B cell (primary cell): ENCODE measurements around the gene PLPPR1. TPM values are rescaled to one million over a fixed set of nuclear protein-coding genes. Genes with fewer than 3 reads are reported as not detected.

Experiments
- ATAC-seq: fragments of 200-7000 bp; cut with Tn5 transposase; one replicate; pipeline ENCODE4 v1.10.0; 2021; ENCODE audit warnings: low read depth, mild to moderate bottlenecking, moderate number of reproducible peaks, moderate library complexity
- CTCF ChIA-PET: fragments of 350-600 bp; sonication (Branson Sonifier 250); formaldehyde crosslinking; loops from one replicate; lab custom pipeline; 2021; ENCODE audit warnings: antibody characterized with exemption, inconsistent platforms; lab: Charles Lee
- POLR2A ChIA-PET: fragments of 350-600 bp; sonication (Branson Sonifier 250); formaldehyde crosslinking; loops from one replicate; lab custom pipeline; 2021; ENCODE audit warnings: antibody characterized with exemption; lab: Charles Lee
- DNase-seq: peaks from one replicate; pipeline ENCODE4 v3.0.0; 2013
- H2AFZ ChIP-seq: 2 replicates; pipeline ENCODE4 v1.6.1; 2012; ENCODE audit warnings: mild to moderate bottlenecking, low read depth, low read length; ENCODE audit not compliant: insufficient read depth, poor library complexity, severe bottlenecking
- H3K27ac ChIP-seq, 2 donors: 1 replicate in 1 of 2; 2 replicates in 1 of 2; pipeline ENCODE4 v1.5.1; 2012 to 2013; ENCODE audit warnings: low read length in 2 of 2, mild to moderate bottlenecking in 2 of 2, moderate library complexity in 1 of 2
- H3K27me3 ChIP-seq, 4 experiments: fragments of 200-600 bp in 1 of 4; sonication (generic) in 1 of 4; replicated peaks in 1 of 4; 1 replicate in 2 of 4; 2 replicates in 2 of 4; pipeline versions ENCODE4 v1.6.1 to v1.7.0; 2013 to 2016; ENCODE audit warnings: low read length in 3 of 4, mild to moderate bottlenecking in 2 of 4, mixed read lengths in 1 of 4, moderate library complexity in 1 of 4; ENCODE audit not compliant: insufficient read depth in 4 of 4, control insufficient read depth in 3 of 4; ENCODE audit errors: control extremely low read depth in 1 of 4
- H3K36me3 ChIP-seq, 2 experiments: replicated peaks in 1 of 2; 1 replicate in 1 of 2; 2 replicates in 1 of 2; pipeline versions ENCODE4 v1.6.1 to v1.7.1; 2013; ENCODE audit warnings: low read length in 1 of 2; ENCODE audit not compliant: insufficient read depth in 2 of 2, control insufficient read depth in 1 of 2; ENCODE audit errors: control extremely low read depth in 1 of 2, extremely low read depth in 1 of 2
- H3K4me1 ChIP-seq, 2 donors: fragments of 200-600 bp in 1 of 2; sonication (generic) in 1 of 2; 1 replicate in 1 of 2; 2 replicates in 1 of 2; pipeline versions ENCODE4 v1.5.1 to v1.6.1; 2013 to 2017; ENCODE audit warnings: low read length in 2 of 2; ENCODE audit not compliant: control insufficient read depth in 2 of 2, insufficient read depth in 2 of 2
- H3K4me2 ChIP-seq: replicated peaks from 2 replicates; pipeline ENCODE3; 2012; ENCODE audit warnings: mild to moderate bottlenecking, low read depth, low read length; ENCODE audit not compliant: poor library complexity, severe bottlenecking
- H3K4me3 ChIP-seq, 5 experiments: fragments of 200-600 bp in 1 of 5; sonication (generic) in 1 of 5; 1 replicate in 3 of 5; 2 replicates in 2 of 5; pipeline versions ENCODE4 v1.5.1 to v1.7.0; 2011 to 2016; ENCODE audit warnings: low read length in 4 of 5, mild to moderate bottlenecking in 4 of 5, low read depth in 2 of 5, control low read depth in 1 of 5, moderate library complexity in 1 of 5; ENCODE audit not compliant: insufficient read depth in 1 of 5; ENCODE audit errors: control extremely low read depth in 1 of 5, extremely low read depth in 1 of 5
- H3K79me2 ChIP-seq: fragments of 200-600 bp; sonication (generic); one replicate; pipeline ENCODE4 v1.6.0; 2016; ENCODE audit warnings: low read length; ENCODE audit not compliant: control insufficient read depth, insufficient read depth
- H3K9ac ChIP-seq: fragments of 200-600 bp; sonication (generic); 2 replicates; pipeline ENCODE4 v1.6.1; 2017; ENCODE audit warnings: mild to moderate bottlenecking, low read length, moderate library complexity
- H3K9me3 ChIP-seq, 3 donors: one replicate each; pipeline versions ENCODE4 v1.6.1 to v1.7.1; 2013; ENCODE audit warnings: low read length in 2 of 3; ENCODE audit not compliant: control insufficient read depth in 2 of 3, insufficient read depth in 1 of 3; ENCODE audit errors: control extremely low read depth in 1 of 3
- H4K20me1 ChIP-seq: 2 replicates; pipeline ENCODE4 v1.6.0; 2012; ENCODE audit warnings: mild to moderate bottlenecking, low read length; ENCODE audit not compliant: insufficient read depth, control insufficient read depth, poor library complexity, severe bottlenecking
- H3K27ac Mint-ChIP-seq: one replicate; pipeline ENCODE4 v1.8.0; 2021; ENCODE audit warnings: mixed read lengths
- H3K27me3 Mint-ChIP-seq: one replicate; pipeline ENCODE4 v1.8.0; 2021; ENCODE audit warnings: mixed read lengths
- H3K4me1 Mint-ChIP-seq: one replicate; pipeline ENCODE4 v1.8.0; 2021; ENCODE audit warnings: mixed read lengths
- H3K4me3 Mint-ChIP-seq: one replicate; pipeline ENCODE4 v1.8.0; 2021; ENCODE audit warnings: mixed read lengths
- H3K9me3 Mint-ChIP-seq: one replicate; pipeline ENCODE4 v1.8.0; 2022; ENCODE audit warnings: mixed read lengths; ENCODE audit not compliant: insufficient read depth
- EZH2 ChIP-seq: IDR thresholded peaks from 2 replicates; pipeline ENCODE4 v1.6.1; 2012; ENCODE audit warnings: borderline replicate concordance, low read depth, mild to moderate bottlenecking, moderate library complexity, low read length; ENCODE audit not compliant: insufficient read depth, poor library complexity, severe bottlenecking
- WGBS: methylation state at CpG from one replicate; pipeline ENCODE4 v1.1.5; 2013; ENCODE audit warnings: missing lambda C conversion rate; ENCODE audit not compliant: insufficient coverage; 5-methylcytosine and 5-hydroxymethylcytosine counted together
- intact Hi-C: fragments of 100-400 bp; cut with micrococcal nuclease; formaldehyde crosslinking; loops from one replicate; pipeline ENCODE4 v1.10.0; 2022
- polyA plus RNA-seq: library from polyadenylated mRNA; depleted of rRNA; stranded (reverse); fragments of >200 nt; gene quantifications from 2 replicates; pipeline ENCODE4 v1.2.3, GENCODE V29; 2012
- total RNA-seq, 2 donors: library from RNA; stranded (reverse); fragments of 120-200 nt in 1 of 2; gene quantifications; 1 replicate in 1 of 2; 2 replicates in 1 of 2; pipeline versions ENCODE4 v1.2.3 to v1.2.4, GENCODE V29; 2013 to 2022
- TF ChIP-seq, protein P1 (sequence below): fragments of 200-600 bp; IDR thresholded peaks from one replicate; pipeline ENCODE4 v1.8.0; 2022; ENCODE audit warnings: antibody characterized with exemption, mild to moderate bottlenecking

Gene PLPPR1
- total and polyA plus RNA-seq, 2 donors (not counting 1 experiment from before 2014, with no cell fraction given) = not detected

DNA sequence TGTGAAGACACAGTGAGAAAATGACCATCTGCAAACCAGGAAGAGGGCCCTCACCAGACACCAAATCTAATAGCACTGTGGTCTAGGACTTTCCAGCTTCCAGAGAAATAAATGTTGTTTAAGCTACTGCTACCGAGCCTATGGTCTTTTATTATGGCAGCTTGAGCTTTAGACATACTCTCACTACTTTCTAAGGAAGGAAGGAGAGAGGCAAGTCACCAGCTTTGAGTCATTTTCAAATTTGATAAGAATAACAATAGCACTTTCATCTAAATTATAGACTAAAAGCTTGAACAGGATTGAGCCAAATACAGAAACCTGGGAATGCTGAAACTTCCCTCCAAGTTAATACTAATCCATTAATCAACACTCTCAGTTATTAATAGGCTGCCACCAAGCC, 64.4 kb downstream of the PLPPR1 start:
- H2AFZ ChIP-seq = no peak overlapping the region
- no peaks in the 10 kb centered on the region for H3K36me3 ChIP-seq
- no peaks in the 10 kb centered on the region for H3K4me1 ChIP-seq
- H3K4me2 ChIP-seq = no peak overlapping the region
- Mint-ChIP-seq H3K27ac (no peak overlapping the region), H3K4me3 (no peak overlapping the region), H3K27me3 (peaks cover 4% of the 10 kb centered on the region), H3K4me1 (no peaks in the 10 kb centered on the region), H3K9me3 (no peaks in the 10 kb centered on the region)
- H3K4me3 ChIP-seq = no peak overlapping the region
- H3K9ac ChIP-seq = no peak overlapping the region
- intact Hi-C loops = no loop called here
- no peak overlapping the region for H3K27ac ChIP-seq
- POLR2A ChIA-PET = no interaction called here
- TF ChIP-seq, protein P1, sequence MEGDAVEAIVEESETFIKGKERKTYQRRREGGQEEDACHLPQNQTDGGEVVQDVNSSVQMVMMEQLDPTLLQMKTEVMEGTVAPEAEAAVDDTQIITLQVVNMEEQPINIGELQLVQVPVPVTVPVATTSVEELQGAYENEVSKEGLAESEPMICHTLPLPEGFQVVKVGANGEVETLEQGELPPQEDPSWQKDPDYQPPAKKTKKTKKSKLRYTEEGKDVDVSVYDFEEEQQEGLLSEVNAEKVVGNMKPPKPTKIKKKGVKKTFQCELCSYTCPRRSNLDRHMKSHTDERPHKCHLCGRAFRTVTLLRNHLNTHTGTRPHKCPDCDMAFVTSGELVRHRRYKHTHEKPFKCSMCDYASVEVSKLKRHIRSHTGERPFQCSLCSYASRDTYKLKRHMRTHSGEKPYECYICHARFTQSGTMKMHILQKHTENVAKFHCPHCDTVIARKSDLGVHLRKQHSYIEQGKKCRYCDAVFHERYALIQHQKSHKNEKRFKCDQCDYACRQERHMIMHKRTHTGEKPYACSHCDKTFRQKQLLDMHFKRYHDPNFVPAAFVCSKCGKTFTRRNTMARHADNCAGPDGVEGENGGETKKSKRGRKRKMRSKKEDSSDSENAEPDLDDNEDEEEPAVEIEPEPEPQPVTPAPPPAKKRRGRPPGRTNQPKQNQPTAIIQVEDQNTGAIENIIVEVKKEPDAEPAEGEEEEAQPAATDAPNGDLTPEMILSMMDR = no peak
- TF ChIP-seq EZH2 = no peak
- no peaks in the 10 kb centered on the region for H4K20me1 ChIP-seq
- no peaks in the 10 kb centered on the region for H3K9me3 ChIP-seq
- no peak for DNase-seq
- no peaks in the 10 kb centered on the region for H3K27me3 ChIP-seq
- no CpG with 5 or more reads among the region's 1 CpG for WGBS
- no peaks in the 10 kb centered on the region for H3K79me2 ChIP-seq
- CTCF ChIA-PET = no interaction called here
- no peak for ATAC-seq

DNA sequence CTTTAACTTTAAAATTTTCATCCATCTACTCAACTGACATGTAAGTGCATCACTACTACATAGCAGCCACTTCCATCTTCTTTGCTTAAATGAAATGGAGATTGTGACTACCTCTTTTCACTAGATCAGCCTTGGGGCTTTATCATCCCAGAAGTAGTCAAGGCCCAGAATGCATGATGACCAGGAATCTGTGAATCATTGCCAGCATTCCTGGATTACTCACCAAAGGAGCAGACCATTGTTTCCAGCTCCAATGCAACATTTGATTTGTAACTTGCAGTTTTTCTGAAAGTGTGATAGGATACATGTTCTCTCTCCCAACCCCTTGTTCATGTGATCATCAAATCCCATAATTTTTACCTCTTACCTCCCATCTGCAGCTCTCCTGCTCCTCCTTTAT, 65.1 kb downstream of the PLPPR1 start:
- TF ChIP-seq EZH2 = no peak
- TF ChIP-seq, protein P1 = no peak
- DNase-seq (no peak), ATAC-seq (no peak)
- ChIA-PET POLR2A (no interaction called here), CTCF (no interaction called here)
- H3K4me3 ChIP-seq = no peak overlapping the region
- H3K36me3 ChIP-seq = no peaks in the 10 kb centered on the region
- H2AFZ ChIP-seq = no peak overlapping the region
- Mint-ChIP-seq H3K27ac (no peak overlapping the region), H3K4me1 (no peaks in the 10 kb centered on the region), H3K9me3 (no peaks in the 10 kb centered on the region), H3K4me3 (no peak overlapping the region), H3K27me3 (peaks cover 4% of the 10 kb centered on the region)
- H3K9me3 ChIP-seq = no peaks in the 10 kb centered on the region
- H3K4me2 ChIP-seq = no peak overlapping the region
- intact Hi-C loops = no loop called here
- no peaks in the 10 kb centered on the region for H4K20me1 ChIP-seq
- no peak overlapping the region for H3K27ac ChIP-seq
- H3K4me1 ChIP-seq = no peaks in the 10 kb centered on the region
- H3K27me3 ChIP-seq = no peaks in the 10 kb centered on the region
- no peak overlapping the region for H3K9ac ChIP-seq
- no peaks in the 10 kb centered on the region for H3K79me2 ChIP-seq
